Fibroblast of upper back skin (primary cell): Measurements from ENCODE around the gene CDH13.

Source experiments
- DNase-seq: peaks from one replicate; pipeline ENCODE4 v3.0.0-alpha.2; 2013

The CDH13 gene

GRCh38 chr16:83472776-83473501 lies 846.2 kb downstream of the CDH13 start:
- DNase-seq = peak; percentile 11

DNA sequence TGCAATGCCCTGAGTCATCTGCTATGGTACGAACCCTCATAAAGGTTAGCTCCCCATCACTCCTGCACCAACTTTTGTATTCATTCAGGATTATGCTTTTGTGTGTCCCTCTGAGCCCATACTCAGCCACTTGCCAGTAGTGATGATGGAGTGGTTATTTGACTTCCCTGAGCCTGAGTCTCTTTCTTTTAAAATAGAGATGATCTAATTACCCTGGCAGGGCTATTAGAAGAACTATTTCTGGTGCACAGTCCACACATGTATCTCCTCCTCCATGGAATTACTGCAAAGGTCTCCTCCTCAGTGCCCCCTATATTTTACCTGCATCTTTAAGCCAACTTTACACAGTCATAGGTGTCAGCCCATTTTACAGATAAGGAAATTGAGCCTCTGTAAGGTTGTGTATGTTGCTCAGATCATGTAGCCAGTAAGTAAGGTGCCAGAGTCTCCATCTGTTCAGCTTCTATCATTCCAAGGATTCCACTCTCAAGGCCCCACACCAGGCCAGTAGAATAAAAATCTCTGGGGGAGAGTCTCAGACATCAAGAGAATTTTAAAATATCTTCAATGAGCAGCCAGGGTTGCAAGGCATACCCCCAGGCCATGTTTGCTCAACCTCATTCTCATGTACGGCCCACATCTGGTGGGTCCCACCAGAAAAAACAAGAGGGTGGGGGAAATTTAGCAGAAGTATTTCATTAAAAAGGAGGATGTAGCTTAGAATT lies 847.3 kb downstream of the CDH13 start:
- peak; percentile 40 for DNase-seq

GRCh38 chr16:83475108-83475507 lies 848.3 kb downstream of the CDH13 start:
- no peak for DNase-seq

DNA sequence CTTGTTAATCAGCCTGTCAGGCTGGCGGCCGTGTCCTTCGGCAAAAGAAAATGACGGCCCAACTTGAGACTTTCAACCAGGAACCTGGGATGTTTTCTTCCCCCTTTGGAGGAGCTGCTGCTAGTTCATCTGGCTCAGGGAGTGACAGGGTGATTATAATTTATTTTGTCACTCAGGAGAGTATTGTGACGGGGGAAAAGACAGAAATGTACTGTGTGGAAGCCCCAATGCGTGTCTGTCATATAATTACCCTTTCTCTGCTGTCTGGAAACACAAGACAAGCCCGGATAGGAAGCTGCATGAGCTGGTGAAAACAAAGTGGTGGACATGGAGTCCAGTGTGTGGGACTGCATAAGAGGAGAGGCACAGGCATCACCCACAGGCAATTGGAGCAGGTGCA lies 854.8 kb downstream of the CDH13 start:
- no peak for DNase-seq

DNA sequence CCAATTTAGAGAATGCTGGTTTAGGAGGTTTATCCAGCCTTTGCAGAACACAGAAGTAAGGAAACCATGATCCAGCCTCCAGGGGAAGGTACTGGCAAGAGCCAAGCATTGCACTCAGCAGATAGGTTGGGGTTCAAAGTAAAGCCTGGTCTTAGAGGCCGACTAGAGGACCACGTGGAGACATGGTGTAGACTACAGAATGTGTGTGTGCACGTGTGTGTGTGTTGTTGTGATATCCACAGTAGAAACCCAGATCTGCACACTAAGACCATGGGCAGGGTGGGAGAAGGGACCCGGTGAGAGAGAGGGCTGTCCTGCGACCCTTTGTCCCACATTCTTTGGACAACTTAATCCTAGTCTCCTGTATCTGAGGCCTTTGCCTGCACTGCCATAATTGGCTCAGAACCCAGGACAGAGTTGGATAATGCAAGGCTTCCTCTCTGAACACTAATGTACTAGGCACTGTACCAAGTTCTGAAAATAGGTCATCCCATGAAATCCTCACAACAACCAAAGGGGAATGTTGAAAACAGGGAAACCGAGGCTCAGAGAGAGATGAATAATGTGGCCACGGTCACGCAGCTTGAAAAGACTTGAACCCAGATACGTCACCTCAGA lies 855.9 kb downstream of the CDH13 start:
- no peak for DNase-seq

DNA sequence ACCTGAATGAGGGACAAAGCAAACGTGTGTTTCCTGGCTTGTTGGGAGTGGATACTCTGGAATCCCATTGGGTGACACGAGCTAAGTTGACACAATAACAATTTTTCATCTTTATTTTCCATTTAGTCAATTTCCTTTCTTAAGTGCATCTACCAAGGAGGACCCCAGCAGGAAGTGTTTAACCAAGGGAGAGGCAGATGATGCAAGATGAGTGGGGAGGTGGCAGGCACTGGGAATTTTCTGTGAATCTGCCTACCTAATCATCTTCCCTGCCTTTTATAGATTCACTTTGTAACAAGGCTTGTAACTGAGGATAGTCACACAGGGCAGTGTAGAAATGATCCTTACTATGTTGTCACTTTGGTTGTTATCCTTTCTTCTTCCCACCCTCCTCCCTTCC lies 863.3 kb downstream of the CDH13 start:
- DNase-seq = no peak

DNA sequence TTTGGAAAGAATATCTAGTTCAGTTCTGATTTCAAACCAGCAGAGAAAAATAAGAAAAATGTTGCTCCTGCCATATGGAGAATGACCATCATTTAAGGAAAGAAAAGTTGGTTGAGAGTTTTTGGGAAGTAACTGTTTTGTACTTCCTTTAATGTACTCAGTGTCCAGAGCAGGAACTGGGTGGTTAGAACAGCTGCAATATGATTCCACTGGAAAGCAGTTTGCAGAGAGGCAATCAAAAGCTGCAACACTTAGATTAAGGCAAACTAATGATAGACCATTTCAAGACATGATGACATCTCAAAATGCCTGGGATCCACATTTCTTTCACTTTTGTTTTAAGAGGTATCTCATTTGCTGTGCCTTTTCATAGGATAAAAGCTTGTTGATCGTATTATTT lies 867.7 kb downstream of the CDH13 start:
- DNase-seq = no peak

DNA sequence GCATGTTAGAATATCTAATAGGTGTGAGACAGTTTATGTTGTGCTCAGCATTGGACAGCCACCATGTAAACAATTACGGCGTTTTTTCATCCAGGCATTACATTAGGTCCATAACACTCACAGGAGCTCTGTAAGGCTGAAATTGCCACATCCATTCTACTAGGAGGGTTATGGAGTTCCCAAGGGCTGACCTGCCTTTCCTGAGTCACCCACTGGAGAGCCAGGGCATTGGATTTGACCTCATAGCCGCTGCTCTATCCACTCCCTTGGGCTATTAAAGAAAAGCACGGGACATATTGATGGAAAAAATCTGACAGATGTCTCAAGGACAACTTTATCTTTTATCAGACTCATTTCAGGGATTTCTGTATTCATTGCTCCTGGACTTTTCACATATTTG lies 874.7 kb downstream of the CDH13 start:
- DNase-seq = no peak

- DNase-seq = no peak
These were observed 881.5 kb downstream of the CDH13 start for GRCh38 chr16:83508295-83508694.

DNA sequence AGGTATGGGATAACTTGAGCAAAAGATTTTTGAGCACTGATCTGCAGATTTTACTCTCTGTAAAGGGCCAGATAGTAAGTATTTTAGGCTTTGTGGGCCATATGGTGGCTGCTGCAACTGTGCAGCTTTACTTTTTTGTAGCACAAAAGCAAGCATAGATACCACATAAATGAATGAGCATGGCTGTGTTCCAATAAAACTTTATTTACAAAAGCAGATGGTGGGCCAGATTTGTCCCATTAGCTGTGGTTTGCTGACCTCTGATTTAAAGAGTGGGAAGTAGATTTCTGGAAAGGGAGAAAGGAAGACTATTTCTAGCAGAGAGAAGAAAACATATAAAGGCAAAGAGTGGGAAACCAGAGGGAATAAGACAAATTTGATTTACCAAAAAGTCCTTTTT lies 882.5 kb downstream of the CDH13 start:
- DNase-seq = no peak

DNA sequence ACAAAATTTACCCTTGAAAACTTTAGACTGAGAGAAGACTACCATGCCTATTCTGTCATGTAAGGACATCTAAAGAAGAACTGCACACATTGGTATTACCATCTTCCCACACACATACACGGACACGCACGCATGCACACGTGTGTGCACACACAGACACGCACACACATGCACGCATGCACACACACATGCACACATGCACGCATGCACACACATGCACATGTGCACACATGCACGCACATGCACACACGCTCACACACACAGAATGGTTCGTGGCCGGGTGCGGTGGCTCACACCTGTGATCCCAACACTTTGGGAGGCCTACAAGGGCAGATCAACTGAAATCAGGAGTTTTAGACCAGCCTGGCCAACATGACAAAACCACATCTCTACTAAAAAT lies 884.1 kb downstream of the CDH13 start:
- DNase-seq = no peak

DNA sequence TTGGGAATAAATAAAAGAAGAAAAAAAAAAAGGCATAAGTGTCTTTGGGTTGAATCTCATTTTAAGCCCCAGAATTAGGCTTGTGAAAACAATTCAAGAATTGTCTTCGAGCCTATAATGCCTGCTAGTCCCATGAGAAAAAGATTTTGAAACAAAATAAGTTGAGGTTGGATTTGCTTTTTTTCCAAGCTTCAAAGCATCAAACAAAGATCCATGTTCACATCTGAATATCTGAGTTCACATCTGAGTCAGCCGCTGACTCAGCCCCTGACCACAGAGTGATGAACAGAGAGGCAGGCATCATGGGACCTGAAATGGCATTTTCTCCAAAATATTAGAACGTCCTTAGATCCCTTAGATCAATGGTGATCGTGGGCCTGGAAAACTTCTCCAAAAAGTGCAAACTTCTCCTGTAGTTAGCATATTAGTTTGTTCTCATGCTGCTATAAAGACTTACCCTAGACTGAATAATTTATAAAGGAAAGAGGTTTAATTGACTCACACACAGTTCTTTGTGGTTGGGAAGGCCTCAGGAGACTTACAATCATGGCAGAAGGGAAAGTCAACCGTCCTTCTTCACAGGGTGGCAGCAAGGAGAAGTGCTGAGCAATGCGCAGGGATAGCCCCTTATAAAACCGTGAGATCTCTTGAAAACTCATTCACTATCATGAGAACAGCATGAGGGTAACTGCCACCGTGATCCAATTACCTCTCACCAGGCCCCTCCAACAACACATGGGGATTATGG lies 886.4 kb downstream of the CDH13 start:
- peak; percentile 90 for DNase-seq

- DNase-seq = no peak
These were observed 888.6 kb downstream of the CDH13 start for GRCh38 chr16:83515395-83515794.

DNA sequence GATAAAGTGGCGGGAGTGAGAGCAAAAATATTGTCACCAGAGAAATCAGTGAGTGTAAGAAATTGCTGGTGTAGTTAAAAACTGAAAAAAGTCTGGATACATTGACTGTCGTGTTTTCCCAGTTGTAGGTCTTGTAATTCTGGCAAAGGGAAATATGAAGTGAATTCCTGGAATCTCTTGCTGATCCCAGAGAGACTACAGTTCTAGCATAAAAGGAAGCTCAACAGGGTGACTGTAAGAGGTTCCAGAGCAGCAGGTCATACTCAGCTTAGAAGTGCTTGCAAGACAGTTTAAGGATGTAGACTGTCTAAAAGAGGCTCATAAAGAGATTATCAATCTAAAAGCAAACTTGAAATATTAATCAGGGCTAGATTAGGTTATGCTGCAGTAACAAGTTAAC lies 890.2 kb downstream of the CDH13 start:
- DNase-seq = no peak

- no peak for DNase-seq
These were observed 890.6 kb downstream of the CDH13 start for GRCh38 chr16:83517398-83517797.

GRCh38 chr16:83520596-83520995 lies 893.8 kb downstream of the CDH13 start:
- DNase-seq = no peak

- peak; percentile 93 for DNase-seq
These were observed 903.5 kb downstream of the CDH13 start for GRCh38 chr16:83530293-83530692.

GRCh38 chr16:83532634-83533033 lies 905.9 kb downstream of the CDH13 start:
- no peak for DNase-seq

DNA sequence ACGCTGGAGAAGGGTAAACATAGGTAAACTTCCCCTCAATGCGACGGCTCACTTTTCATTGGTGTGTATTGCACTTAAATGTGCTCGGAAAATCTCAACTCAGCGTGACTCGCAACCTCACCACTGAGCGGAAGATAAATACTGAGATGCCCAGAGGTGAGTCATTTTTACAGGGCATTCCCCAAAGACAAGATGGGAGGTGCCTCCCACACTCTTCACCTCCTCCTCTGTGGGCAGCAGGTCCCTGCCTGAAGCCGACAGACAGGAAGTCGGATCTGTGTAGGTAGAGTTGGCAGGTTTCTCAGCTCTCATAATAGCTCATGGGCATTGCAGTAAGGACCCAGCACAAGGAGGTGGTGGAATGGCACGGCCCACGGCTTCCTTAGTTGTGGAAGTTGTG lies 906.4 kb downstream of the CDH13 start:
- peak; percentile 50 for DNase-seq

DNA sequence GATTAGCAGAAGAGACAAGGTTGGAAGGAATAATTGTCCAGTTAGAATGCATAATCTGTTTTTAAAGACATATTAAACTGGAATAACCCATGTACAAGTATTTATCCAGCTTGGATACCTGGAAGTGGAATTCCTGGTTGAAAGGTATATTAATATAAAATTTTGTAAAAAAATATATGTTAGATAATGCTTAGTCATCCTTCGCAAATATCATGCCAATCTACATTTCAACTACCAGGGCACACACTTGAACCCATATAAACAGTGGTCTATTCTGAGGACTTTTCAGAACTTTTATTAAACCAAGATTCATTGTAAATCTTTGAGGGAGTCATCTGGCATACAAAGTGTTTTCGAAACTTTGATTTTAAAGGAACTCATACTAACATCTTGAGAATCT lies 911.9 kb downstream of the CDH13 start:
- no peak for DNase-seq

DNA sequence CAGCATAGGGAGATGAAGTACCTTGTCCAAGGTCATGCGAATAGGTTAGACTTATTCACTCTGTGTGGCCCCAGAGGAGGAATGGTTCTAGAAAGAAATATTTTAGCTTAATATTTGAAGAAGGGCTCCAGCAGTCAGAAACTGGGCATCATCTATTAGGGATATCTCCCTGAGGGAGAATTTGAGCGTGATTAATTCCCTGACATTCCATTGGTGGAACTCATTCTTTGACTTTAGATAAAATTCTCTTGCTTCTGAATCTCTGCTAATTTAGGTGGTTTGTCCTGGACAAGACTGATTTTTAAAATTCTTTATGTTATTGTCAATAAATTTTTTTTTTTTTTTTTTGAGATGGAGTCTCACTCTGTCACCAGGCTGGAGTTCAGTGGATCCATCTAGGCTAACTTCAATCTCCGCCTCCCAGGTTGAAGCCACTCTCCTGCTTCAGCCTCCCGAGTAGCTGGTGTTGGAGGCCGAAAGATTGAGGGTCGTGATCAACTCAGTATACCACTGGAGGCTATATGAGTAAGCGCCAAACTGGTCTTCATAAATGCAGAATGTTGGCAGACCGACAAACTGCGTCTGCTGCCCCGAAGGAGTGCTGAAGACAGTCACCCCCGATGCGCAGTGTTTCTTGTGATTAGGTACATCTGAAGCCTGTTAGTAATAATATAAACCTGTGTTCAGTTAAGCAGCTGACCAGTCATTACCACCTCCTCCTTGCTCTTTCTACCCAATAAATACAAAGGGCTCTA lies 913.1 kb downstream of the CDH13 start:
- peak; percentile 29 for DNase-seq

DNA sequence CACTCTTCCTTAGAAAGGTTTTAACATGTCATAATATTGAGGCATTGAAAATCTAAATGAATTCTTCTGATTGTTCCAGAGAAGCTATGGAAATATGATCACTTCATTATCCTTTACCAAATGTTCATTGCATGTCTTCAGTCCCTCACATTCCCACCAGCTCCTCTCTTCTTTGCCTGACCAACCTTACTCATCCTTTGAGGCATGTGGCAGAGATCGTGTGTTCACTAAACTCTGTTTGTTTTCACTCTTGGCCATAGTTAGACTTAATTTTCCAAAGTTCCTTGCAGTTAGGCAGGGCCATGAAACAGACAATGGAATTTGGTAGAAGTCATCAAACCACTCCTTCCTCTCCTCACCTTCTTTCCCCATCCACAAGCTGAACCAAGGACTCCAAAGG lies 914.5 kb downstream of the CDH13 start:
- DNase-seq = no peak

DNA sequence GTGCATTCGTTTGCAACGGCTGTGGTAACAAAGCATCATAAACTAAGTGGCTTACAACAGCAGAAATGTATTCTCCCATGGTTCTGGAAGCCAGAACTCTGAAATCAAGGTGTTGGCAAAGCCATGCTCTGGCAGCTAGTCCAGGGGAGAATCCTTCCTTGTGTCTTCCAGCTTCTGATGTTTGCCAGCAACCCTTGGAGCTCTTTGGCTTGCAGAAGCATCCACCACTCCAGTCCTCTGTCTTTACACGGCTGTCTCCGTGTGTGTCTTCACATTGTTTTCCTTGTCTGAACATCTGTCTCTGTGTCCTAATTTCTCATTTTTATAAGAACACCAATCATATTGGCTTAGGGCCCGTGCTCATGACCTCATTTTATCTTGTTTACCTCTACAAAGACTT lies 915.7 kb downstream of the CDH13 start:
- DNase-seq = no peak
